Transverse colon (tissue), 4 donors: Measurements from ENCODE around the gene PTPRN2.

Source experiments
- EP300 ChIP-seq: sonication (generic); formaldehyde crosslinking; IDR thresholded peaks from one replicate; pipeline ENCODE4 v1.6.1; 2017; ENCODE audit warnings: antibody characterized with exemption, low read depth
- POLR2A ChIP-seq: fragments of 450-650 bp; IDR thresholded peaks from one replicate; pipeline ENCODE4 v1.6.1; 2016; ENCODE audit warnings: antibody characterized with exemption, mild to moderate bottlenecking, moderate library complexity
- POLR2AphosphoS5 ChIP-seq, 3 donors: sonication (generic); formaldehyde crosslinking; IDR thresholded peaks; one replicate each; pipeline ENCODE4 v1.6.1; 2016; ENCODE audit warnings: antibody characterized with exemption in 3 of 3
- TF ChIP-seq, protein P1 (sequence below), 5 experiments: fragments of 200-600 bp in 3 of 5; fragments of 450-650 bp in 2 of 5; sonication (generic) in 3 of 5; IDR thresholded peaks; 1 replicate in 2 of 5; 2 replicates in 3 of 5; pipeline ENCODE4 v1.5.1; 2016 to 2017; ENCODE audit warnings: antibody characterized with exemption in 5 of 5, inconsistent platforms in 3 of 5, mild to moderate bottlenecking in 2 of 5, moderate library complexity in 1 of 5

GRCh38 chr7:157519246-157519645 is 1068.4 kb downstream of the PTPRN2 start:
- TF ChIP-seq, protein P1, sequence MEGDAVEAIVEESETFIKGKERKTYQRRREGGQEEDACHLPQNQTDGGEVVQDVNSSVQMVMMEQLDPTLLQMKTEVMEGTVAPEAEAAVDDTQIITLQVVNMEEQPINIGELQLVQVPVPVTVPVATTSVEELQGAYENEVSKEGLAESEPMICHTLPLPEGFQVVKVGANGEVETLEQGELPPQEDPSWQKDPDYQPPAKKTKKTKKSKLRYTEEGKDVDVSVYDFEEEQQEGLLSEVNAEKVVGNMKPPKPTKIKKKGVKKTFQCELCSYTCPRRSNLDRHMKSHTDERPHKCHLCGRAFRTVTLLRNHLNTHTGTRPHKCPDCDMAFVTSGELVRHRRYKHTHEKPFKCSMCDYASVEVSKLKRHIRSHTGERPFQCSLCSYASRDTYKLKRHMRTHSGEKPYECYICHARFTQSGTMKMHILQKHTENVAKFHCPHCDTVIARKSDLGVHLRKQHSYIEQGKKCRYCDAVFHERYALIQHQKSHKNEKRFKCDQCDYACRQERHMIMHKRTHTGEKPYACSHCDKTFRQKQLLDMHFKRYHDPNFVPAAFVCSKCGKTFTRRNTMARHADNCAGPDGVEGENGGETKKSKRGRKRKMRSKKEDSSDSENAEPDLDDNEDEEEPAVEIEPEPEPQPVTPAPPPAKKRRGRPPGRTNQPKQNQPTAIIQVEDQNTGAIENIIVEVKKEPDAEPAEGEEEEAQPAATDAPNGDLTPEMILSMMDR (IDR thresholded peaks at IDR 0.05), result no peak
- TF ChIP-seq POLR2AphosphoS5 (IDR thresholded peaks at IDR 0.05), result no peak
- TF ChIP-seq EP300, result no peak
- no peak for TF ChIP-seq POLR2A
